GM19099 (cell line): ENCODE results near the gene ZFPL1.

ENCODE experiments used
- POLR2A ChIP-seq: IDR thresholded peaks from 3 replicates; pipeline ENCODE4 v1.6.1; 2011; ENCODE audit warnings: low read depth; ENCODE audit not compliant: insufficient read length; ENCODE audit errors: extremely low read depth

ZFPL1 gene

GRCh38 chr11:65072631-65072966 is 11.4 kb upstream of the ZFPL1 start:
- TF ChIP-seq POLR2A, result no peak

DNA sequence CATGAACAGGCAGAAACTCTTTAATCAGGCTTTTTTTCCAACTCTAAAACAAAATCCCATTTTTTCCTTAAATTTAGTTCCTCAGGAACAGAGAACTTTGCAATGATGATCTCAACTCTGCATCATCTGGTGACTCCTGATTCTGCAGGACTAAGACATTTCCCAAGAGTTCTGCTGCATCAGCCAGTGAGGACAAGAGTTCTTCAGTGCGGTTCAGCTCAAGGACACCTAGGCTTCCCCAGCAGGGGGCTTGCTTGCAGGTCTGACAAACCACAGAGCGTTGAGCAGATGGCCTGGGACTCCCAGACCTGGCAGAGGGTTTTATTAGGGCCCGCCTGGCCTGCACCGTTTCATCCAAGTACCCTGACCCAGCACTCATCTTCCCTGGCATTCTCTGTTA is 6.6 kb upstream of the ZFPL1 start:
- no peak for TF ChIP-seq POLR2A

DNA sequence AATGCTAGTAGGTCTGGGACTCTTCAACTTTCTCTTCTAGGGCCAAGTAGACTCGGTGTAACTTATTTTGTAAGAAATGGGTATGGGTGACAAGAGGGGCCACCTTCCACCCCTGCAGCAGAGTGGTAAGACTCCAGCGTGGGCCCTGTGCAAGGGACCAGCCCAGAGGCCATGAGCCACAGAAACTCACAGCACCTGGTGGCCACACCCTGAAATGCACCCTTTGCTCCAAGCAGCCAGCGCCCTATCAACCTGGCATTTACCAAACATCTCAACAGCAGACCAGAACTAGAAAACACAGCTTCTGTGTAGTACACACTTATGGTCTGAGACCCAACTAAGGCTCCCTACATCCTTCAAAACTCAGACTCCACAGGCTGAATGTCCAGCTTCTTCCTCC is 5.9 kb upstream of the ZFPL1 start:
- no peak for TF ChIP-seq POLR2A

DNA sequence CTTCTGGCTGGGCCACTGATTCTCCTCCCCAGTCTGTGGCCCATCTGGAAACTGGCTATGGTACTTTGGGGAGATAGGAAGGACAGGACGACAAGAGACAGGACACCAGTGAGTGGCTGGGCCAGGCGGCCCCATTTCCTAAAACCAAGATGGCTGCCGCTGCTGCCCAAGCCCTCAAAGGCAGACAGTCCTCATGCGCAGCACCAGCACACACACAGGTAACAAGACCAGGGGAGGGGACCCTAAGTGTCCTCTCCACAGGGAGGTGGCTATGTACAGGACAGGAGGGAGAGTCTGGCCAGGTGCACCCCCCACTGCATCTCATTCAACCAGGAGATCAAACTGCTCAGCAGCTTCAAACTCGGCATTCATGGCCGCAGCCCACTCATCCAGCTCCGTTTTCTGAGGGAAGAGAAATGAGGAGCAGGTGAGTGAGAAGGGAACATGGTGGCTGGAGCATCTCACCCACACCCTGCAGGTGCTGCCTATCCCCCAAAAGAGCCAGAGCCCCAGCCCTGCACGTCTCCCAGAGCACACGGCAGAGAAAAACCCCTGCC is 5.2 kb upstream of the ZFPL1 start:
- no peak for TF ChIP-seq POLR2A

DNA sequence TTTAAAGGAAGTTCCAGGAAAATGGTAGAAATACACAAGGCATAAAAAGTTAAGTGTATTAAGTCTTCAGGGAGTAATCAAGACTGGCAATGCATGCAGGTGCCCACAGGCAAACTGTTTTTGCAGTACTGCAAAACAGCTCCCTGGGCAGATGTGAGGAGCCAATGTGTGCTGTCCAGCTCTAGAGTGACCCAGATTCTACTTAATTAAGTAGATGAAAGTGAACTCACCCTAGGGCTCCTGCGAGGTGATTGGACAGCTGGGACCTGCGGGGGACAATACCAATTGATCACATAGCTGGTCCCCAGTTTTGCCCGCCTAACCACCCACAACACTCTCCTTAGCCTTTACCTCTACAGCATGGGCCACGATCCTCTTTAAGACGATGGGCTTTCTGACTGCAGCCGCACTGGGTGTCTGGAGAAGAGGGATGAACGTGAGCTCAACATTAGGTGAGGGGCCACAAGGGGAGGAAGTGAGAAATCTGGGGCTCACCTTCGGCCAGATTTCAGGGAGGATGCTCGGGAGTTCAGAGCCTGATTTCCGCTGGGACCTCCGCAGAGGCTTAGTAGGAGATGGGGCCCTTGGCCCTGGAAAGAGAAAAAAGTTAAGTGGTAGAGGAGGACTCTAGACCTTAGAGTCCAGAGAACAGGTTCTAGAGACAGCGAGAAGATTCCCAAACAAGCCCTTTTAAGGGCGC is 738 bp upstream of the ZFPL1 start:
- no peak for TF ChIP-seq POLR2A

- no peak for TF ChIP-seq POLR2A
These were observed 765 bp downstream of the ZFPL1 start for GRCh38 chr11:65084598-65085375.

DNA sequence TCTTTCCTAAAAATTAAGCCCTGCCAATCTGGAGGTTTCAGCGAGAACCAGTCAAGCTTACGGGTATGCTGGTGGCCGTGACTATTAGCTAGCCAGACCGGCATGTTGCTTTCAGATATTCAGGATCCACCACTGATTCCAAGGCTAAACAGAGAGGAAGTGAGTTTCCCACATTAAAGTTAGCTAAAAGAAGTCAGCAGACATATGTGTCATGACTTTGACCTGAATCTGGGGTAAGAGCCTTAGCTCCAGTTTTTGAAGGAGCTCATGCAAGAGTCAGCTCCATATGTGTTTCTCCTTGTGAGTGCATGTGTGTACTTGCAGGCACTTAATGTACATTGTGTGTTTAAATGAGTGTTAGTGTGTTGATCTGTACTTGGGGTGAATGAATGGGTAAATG is 1.4 kb downstream of the ZFPL1 start:
- TF ChIP-seq POLR2A, result no peak

DNA sequence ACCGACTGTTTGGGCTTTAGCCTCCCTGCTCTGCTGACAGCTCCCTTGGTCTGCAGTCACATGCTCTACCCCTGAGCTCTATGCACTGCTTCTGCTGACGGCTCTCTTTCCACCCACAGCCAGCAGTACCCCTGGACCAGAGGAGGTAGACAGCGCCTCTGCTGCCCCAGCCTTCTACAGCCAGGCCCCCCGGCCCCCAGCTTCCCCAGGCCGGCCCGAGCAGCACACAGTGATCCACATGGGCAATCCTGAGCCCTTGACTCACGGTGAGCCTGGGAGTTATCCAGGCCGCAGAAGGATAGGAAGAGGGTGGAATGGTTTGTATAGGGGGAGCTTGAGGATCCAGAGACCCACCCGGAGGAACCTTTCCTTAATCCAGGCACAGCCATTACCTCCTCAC is 2.8 kb downstream of the ZFPL1 start:
- no peak for TF ChIP-seq POLR2A

DNA sequence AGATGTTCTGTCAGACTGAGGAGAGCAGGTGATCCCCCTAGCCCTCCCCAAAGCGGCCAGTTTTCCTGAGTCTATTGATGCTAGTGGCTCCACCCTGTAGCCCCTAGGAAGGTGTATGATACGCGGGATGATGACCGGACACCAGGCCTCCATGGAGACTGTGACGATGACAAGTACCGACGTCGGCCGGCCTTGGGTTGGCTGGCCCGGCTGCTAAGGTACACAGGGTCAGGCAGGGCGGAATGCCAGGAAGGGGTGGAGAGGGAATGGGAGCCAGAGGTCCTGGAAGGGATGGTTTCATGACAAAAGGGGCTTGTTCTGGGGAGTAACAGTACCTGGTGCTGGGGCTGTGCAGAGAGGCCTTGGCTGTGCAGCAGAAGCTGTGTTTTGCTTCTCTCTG is 3.2 kb downstream of the ZFPL1 start:
- no peak for TF ChIP-seq POLR2A

DNA sequence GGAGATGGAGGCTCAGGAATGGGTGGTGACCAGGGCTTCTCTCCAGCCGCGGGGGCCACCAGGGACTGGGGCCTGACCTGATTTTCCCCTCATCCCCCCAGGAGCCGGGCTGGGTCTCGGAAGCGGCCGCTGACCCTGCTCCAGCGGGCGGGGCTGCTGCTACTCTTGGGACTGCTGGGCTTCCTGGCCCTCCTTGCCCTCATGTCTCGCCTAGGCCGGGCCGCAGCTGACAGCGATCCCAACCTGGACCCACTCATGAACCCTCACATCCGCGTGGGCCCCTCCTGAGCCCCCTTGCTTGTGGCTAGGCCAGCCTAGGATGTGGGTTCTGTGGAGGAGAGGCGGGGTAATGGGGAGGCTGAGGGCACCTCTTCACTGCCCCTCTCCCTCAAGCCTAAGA is 3.8 kb downstream of the ZFPL1 start:
- no peak for TF ChIP-seq POLR2A

DNA sequence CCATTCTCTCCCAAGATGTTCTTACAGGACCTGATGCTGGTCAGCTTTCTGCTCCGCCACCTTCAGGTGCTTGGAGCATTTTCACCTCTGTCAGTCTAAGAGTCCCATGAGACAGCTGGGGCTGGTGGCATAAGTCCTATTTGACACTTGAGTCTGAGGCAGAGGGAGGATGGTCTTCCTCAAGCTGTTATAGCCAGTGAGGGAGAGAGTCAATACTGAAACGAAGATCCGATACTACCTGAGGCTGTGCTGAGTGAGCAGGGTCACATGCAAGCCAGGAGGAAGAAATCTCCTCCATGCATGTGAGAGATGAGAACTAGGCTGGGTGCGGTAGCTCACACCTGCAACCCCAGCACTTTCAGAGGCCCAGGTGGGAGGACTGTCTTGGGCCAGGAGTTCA is 5.6 kb downstream of the ZFPL1 start:
- TF ChIP-seq POLR2A, result no peak

- TF ChIP-seq POLR2A, result no peak
These were observed 6.6 kb downstream of the ZFPL1 start for GRCh38 chr11:65090628-65091027.

DNA sequence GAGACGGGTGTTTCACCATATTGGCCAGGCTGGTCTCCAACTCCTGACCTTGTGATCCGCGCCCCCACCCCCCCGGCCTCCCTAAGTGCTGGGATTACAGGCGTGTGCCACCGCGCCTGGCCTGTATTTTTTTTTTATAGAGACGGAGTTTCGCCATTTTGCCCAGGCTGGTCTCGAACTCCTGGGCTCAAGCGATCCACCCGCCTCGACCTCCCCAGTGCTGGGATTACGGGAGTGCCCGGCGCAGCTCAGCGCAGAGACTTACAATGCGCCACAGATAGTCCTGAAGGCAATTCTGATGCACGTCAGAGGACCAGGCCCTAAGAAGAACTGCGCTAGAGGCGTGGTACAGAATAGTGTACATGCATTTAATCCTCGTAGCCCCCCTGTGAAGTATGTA is 11.4 kb downstream of the ZFPL1 start:
- no peak for TF ChIP-seq POLR2A

GRCh38 chr11:65095974-65096806 is 12.2 kb downstream of the ZFPL1 start, which contains the start of gene VPS51:
Gene VPS51 (plus strand): TSS chr11:65096214. CDS start chr11:65096251, 37 bp downstream.
- peak; percentile 90 for TF ChIP-seq POLR2A

- TF ChIP-seq POLR2A, result no peak
These were observed 12.9 kb downstream of the ZFPL1 start for GRCh38 chr11:65096926-65097325.
